Muscle of leg (tissue), 11 donors: ENCODE data around the gene RREB1. TPM values are rescaled to one million over a fixed set of nuclear protein-coding genes. Genes with fewer than 3 reads are reported as not detected.
"Not testable (repeated sequence)": the region's sequence is repeated elsewhere in the genome, so short reads cannot be mapped to it uniquely, and the experiment has no call there.

Experiments
- DNase-seq: peaks from one replicate; pipeline ENCODE4 v3.0.0; 2013
- H3K27ac ChIP-seq: one replicate; pipeline ENCODE4 v1.5.1; 2013; ENCODE audit warnings: mild to moderate bottlenecking, low read length, control low read depth
- H3K27me3 ChIP-seq: one replicate; pipeline ENCODE4 v1.6.1; 2013; ENCODE audit warnings: low read length; ENCODE audit not compliant: control insufficient read depth, insufficient read depth
- H3K36me3 ChIP-seq: one replicate; pipeline ENCODE4 v1.6.1; 2013; ENCODE audit warnings: low read length; ENCODE audit not compliant: control insufficient read depth, insufficient read depth
- H3K4me1 ChIP-seq: one replicate; pipeline ENCODE4 v1.6.1; 2013; ENCODE audit warnings: low read length; ENCODE audit not compliant: control insufficient read depth, insufficient read depth
- H3K4me3 ChIP-seq: one replicate; pipeline ENCODE4 v1.5.1; 2013; ENCODE audit warnings: low read length, control low read depth
- H3K9me3 ChIP-seq: replicated peaks from 2 replicates; pipeline ENCODE4 v1.6.1; 2013; ENCODE audit warnings: low read depth, low read length; ENCODE audit not compliant: control insufficient read depth
- WGBS: methylation state at CpG from one replicate; pipeline ENCODE4 v1.1.5; 2013; ENCODE audit warnings: missing lambda C conversion rate; ENCODE audit not compliant: insufficient coverage; 5-methylcytosine and 5-hydroxymethylcytosine counted together
- polyA plus RNA-seq, 8 donors: library from polyadenylated mRNA; unstranded; fragments of 120-200 nt; gene quantifications; one replicate each; pipeline versions ENCODE4 v1.2.1 to v1.2.3, GENCODE V29; 2013; ENCODE audit warnings: inconsistent platforms in 1 of 8, low replicate concordance in 1 of 8; ENCODE audit not compliant: insufficient read length in 8 of 8, insufficient read depth in 1 of 8
- total RNA-seq: library from RNA; stranded (reverse); fragments of 120-200 nt; gene quantifications from one replicate; pipeline ENCODE4 v1.2.4, GENCODE V29; 2013

Gene RREB1
- total and polyA plus RNA-seq, 9 donors: 12.2 to 21.4 (median 19.0) TPM

GRCh38 chr6:7153789-7154188, 46.0 kb downstream of the RREB1 start:
- WGBS: 82% methylated on average over 1 of the region's 2 CpGs
- H3K27ac ChIP-seq: peak overlapping the region; percentile 69
- H3K4me1 ChIP-seq: peaks cover 53% of the 10 kb centered on the region

GRCh38 chr6:7154341-7155139, 46.8 kb downstream of the RREB1 start:
- Histone ChIP-seq H3K36me3 (no peaks in the 10 kb centered on the region), H3K9me3 (no peaks in the 10 kb centered on the region), H3K4me3 (no peak overlapping the region), H3K4me1 (peaks cover 53% of the 10 kb centered on the region), H3K27ac (peak overlapping the region; percentile 69), H3K27me3 (no peaks in the 10 kb centered on the region)
- WGBS: 37% methylated on average over 3 of the region's 13 CpGs
- DNase-seq: peak; percentile 57

More at GRCh38 chr6:7153789-7154188, 46.0 kb downstream of the RREB1 start:
- DNase-seq: no peak
- H3K36me3 ChIP-seq: no peaks in the 10 kb centered on the region
- no peaks in the 10 kb centered on the region for H3K27me3 ChIP-seq
- H3K4me3 ChIP-seq: no peak overlapping the region
- H3K9me3 ChIP-seq: no peaks in the 10 kb centered on the region

GRCh38 chr6:7155871-7156579, 48.3 kb downstream of the RREB1 start:
- Histone ChIP-seq H3K4me1 (peaks cover 50% of the 10 kb centered on the region), H3K27me3 (no peaks in the 10 kb centered on the region), H3K36me3 (no peaks in the 10 kb centered on the region), H3K9me3 (no peaks in the 10 kb centered on the region), H3K27ac (peak overlapping the region; percentile 69), H3K4me3 (no peak overlapping the region)
- peak; percentile 47 for DNase-seq
- WGBS: 43% methylated on average over 1 of the region's 7 CpGs

GRCh38 chr6:7156643-7157278, 49.0 kb downstream of the RREB1 start:
- no peak for DNase-seq
- H3K27me3 ChIP-seq: no peaks in the 10 kb centered on the region
- WGBS: no CpG with 5 or more reads among the region's 11 CpGs
- no peaks in the 10 kb centered on the region for H3K9me3 ChIP-seq
- H3K27ac ChIP-seq: peak overlapping the region; percentile 69
- H3K4me3 ChIP-seq: no peak overlapping the region
- no peaks in the 10 kb centered on the region for H3K36me3 ChIP-seq
- peaks cover 45% of the 10 kb centered on the region for H3K4me1 ChIP-seq

GRCh38 chr6:7157307-7157706, 49.5 kb downstream of the RREB1 start:
- not testable (repeated sequence) for H3K9me3 ChIP-seq, H3K36me3 ChIP-seq, H3K4me3 ChIP-seq, H3K27ac ChIP-seq, DNase-seq, H3K27me3 ChIP-seq
- peaks cover 45% of the 10 kb centered on the region for H3K4me1 ChIP-seq
- WGBS: 96% methylated on average over 7 of the region's 7 CpGs

GRCh38 chr6:7157752-7158616, 50.2 kb downstream of the RREB1 start:
- WGBS: 63% methylated on average over 6 of the region's 6 CpGs
- no peak overlapping the region for H3K4me3 ChIP-seq
- no peaks in the 10 kb centered on the region for H3K36me3 ChIP-seq
- no peaks in the 10 kb centered on the region for H3K9me3 ChIP-seq
- H3K4me1 ChIP-seq: peaks cover 40% of the 10 kb centered on the region
- no peak for DNase-seq
- no peaks in the 10 kb centered on the region for H3K27me3 ChIP-seq
- no peak overlapping the region for H3K27ac ChIP-seq

GRCh38 chr6:7159790-7160525, 52.2 kb downstream of the RREB1 start:
- no peaks in the 10 kb centered on the region for H3K9me3 ChIP-seq
- no CpG with 5 or more reads among the region's 4 CpGs for WGBS
- peaks cover 36% of the 10 kb centered on the region for H3K4me1 ChIP-seq
- H3K27me3 ChIP-seq: no peaks in the 10 kb centered on the region
- DNase-seq: no peak
- H3K27ac ChIP-seq: no peak overlapping the region
- peaks cover 2% of the 10 kb centered on the region for H3K36me3 ChIP-seq
- H3K4me3 ChIP-seq: no peak overlapping the region

- Histone ChIP-seq H3K36me3 (peaks cover 2% of the 10 kb centered on the region), H3K4me1 (peaks cover 39% of the 10 kb centered on the region), H3K27ac (no peak overlapping the region), H3K9me3 (no peaks in the 10 kb centered on the region), H3K27me3 (no peaks in the 10 kb centered on the region), H3K4me3 (no peak overlapping the region)
- no peak for DNase-seq
These were observed 53.5 kb downstream of the RREB1 start for GRCh38 chr6:7161253-7161623.

- Histone ChIP-seq H3K9me3 (no peaks in the 10 kb centered on the region), H3K27me3 (no peaks in the 10 kb centered on the region), H3K4me3 (no peak overlapping the region), H3K27ac (no peak overlapping the region), H3K36me3 (peaks cover 2% of the 10 kb centered on the region), H3K4me1 (peaks cover 39% of the 10 kb centered on the region)
- DNase-seq: no peak
- 100% methylated on average over 1 of the region's 4 CpGs for WGBS
These were observed 54.1 kb downstream of the RREB1 start for GRCh38 chr6:7161845-7162244.
